ENCODE data around the gene DMRTB1.

Gene DMRTB1

DNA sequence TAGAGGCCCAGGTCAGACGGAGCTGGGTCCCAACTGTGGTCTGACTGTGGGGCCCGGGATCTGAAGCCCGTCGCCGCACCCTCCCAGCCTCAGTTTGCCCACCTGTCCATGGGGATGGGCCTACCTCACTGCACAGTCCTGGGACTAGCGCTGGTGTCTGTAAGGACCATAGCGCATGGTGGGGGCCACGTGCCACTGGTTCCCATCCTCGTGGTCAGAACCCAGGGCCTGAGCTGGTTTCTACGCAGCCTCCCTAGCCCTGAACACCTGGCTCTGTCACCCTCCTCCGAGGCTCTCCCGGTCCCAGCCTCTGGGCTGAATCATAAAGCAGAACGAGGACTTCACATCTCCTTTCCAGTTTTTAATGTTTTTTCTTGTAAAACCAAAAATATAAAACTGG lies 46.7 kb downstream of the DMRTB1 start:
- TF ChIP-seq, protein P1, sequence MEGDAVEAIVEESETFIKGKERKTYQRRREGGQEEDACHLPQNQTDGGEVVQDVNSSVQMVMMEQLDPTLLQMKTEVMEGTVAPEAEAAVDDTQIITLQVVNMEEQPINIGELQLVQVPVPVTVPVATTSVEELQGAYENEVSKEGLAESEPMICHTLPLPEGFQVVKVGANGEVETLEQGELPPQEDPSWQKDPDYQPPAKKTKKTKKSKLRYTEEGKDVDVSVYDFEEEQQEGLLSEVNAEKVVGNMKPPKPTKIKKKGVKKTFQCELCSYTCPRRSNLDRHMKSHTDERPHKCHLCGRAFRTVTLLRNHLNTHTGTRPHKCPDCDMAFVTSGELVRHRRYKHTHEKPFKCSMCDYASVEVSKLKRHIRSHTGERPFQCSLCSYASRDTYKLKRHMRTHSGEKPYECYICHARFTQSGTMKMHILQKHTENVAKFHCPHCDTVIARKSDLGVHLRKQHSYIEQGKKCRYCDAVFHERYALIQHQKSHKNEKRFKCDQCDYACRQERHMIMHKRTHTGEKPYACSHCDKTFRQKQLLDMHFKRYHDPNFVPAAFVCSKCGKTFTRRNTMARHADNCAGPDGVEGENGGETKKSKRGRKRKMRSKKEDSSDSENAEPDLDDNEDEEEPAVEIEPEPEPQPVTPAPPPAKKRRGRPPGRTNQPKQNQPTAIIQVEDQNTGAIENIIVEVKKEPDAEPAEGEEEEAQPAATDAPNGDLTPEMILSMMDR (conservative IDR thresholded peaks at IDR 0.05; ENCODE audit: low read length) = no peak
- no peak overlapping the region for H3K4me3 ChIP-seq (ENCODE audit: low read length)
- DNase-seq (ENCODE audit: low read depth) = no peak

DNA sequence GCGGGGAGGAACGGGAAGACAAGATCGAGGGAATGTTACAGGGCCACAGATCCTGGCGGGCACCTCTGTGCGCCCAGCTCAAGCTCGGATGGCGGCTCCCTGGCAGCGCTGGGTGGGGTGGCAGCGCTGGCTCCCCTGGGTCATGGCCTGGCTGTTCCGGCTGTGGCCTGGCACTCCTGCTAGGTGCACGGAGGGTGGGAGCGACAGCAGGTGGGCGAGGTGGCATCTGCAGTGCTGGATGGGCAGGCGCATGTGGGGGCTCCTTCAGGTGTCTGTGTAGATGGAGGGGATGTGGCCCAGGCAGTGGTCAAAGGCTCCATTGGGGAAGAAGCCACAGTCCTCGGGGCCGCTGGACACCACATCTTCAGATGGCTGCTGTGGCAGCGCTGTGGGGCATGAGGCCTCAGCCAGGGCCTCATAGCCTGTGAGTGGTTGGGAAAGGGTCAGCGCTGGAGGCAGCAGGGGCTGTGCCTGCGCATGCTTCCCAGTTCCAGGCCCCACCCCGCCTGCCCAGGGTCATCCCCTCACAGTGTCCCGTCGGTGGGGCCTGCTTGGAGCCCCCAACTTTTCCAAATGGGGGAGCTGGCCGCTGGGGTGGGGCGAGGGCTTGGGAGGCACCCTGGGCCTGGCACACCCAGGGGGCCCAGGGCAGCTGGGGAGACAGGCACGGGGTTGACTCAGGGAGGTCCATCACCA lies 47.3 kb downstream of the DMRTB1 start:
- no peak overlapping the region for H3K4me3 ChIP-seq (ENCODE audit: low read length)
- no peak for DNase-seq (ENCODE audit: low read depth)
- TF ChIP-seq, protein P1 (conservative IDR thresholded peaks at IDR 0.05; ENCODE audit: low read length) = no peak

DNA sequence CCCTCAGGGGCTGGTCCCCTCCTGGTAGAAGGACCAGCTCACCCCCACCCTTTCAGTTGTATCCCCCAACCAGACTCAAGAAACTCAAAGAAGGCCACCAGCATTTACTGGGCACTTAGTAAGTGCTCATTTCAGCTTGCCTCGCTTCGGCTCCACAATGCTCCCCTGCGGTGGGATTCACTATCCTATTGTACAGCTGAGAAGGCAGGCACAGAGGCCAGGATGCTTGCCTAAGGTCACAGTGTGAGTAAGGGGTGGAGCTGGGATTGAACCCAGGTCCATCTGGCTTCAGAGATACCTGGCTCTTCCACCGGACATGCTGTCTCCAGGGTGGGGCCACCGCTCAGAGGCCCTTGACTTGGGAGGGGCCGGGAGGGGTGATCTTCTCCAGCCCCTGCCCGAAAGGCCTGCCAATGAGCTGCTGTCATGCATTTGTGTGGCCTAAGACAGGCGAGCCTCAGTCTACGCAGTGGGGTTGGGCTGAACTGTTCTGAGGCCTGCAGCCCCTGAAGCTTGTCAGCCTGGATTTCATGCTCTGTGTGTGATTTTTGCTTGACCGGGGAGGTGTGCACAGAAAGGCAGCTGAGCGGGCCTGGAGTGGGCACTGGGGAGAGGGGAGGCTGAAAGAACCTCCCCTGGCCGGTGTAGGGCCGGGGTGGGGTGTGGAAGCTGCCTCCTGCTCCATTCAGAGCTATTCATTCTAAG lies 48.1 kb downstream of the DMRTB1 start:
- no peak for DNase-seq (ENCODE audit: low read depth)
- H3K4me3 ChIP-seq (ENCODE audit: low read length) = no peak overlapping the region
- TF ChIP-seq, protein P1 (conservative IDR thresholded peaks at IDR 0.05; ENCODE audit: low read length) = no peak

DNA sequence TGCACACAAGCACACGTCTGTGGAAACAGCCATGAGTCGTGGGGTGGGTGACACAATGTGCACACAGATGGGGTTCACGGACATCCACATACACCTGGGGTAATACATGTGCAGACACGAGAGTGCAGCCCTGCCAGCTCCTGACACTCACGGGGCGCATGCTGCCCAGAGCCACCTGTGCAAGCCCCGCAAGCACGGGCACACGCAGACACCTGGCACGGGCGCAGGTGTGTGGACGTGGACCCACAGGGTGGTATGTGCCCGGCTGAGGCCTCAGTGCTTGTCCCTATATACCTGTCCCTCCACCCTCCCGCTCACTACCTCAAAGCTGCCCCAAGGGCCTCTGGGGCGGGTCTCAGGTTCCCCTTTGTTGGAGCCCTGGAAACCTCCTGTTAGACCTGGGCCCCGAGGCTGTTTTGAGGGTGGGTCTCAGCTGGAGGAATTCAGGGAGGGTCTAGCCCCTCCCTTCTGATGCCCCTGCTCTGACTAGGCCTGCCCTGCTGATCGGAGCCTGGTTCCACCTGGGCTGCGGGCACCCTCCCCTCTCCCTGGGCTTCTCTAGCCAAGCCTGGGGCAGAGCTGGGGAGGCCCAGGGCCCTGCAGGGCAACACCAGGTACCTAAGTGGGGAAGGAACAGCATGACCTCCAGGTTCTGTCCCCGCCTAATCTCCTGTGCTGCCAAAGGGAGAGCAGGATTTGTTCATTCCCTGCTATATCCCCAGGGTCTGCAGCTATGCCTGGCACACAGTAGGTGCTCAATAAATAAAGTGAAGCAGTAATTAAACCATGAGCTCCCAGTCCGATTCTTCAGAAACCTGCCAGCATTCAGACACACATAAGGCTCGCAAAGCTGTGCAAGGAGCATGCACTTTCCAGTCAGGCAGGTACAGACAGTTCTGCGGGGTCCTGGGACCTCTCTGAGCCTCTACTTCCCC lies 49.1 kb downstream of the DMRTB1 start:
- H3K4me3 ChIP-seq (ENCODE audit: low read length) = no peak overlapping the region
- TF ChIP-seq, protein P1 (conservative IDR thresholded peaks at IDR 0.05; ENCODE audit: low read length) = no peak
- DNase-seq (ENCODE audit: low read depth) = no peak

DNA sequence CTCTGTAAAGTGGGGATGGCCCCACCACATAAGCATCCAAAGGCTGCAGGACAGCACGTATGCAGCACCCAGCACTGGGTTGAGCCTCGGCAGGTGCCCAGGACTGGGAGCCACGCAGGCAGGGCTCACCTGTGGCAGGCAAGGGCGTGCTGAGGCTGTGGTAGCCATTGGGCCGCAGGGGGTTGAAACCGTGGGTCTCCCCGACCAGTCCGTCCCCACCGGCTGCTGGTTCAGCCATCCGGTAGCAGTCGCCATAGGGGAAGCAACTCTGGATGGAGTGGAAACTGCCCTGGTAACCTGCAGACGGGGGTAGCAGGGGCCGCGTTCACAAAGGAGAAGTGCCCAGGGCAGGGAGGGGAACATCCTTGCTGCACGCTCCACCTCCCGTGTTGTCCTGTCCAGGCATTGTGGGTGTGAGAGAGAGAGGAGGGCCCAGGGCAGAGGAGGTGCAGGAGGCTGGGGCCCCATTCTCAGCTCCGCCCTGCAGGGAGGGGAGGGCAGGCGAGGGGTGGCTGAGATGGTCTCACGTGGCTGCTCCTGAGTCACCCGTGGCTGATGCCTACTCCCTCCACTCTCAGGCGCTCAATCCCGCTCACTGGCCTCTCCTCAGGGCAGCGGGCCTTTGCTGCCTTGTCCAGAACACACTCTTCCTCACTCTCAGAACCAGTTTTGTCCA lies 49.9 kb downstream of the DMRTB1 start:
- no peak overlapping the region for H3K4me3 ChIP-seq (ENCODE audit: low read length)
- peak; percentile 25 for DNase-seq (ENCODE audit: low read depth)
- TF ChIP-seq, protein P1 (conservative IDR thresholded peaks at IDR 0.05; ENCODE audit: low read length) = no peak

DNA sequence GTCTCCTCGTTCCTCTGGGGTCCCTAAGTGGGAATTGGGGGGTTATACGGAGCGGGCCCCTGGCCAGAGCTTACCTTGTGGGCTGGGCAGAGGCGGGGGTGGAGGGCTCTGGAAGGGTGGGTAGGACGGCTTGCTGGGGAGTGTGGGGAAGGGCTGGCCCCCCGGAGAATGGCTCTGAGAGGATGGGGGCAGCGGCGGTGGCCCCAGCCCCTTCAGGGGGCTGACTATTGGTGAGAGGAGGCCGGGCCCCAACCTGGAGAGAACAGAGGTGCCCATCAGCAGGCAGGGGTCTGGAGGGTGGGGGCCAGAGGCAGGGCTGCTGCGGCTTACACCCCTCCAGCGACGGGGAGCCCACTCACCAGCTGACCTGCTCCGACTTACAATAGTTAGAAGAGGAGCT lies 50.6 kb downstream of the DMRTB1 start:
- TF ChIP-seq, protein P1 (conservative IDR thresholded peaks at IDR 0.05; ENCODE audit: low read length) = no peak
- no peak for DNase-seq (ENCODE audit: low read depth)
- no peak overlapping the region for H3K4me3 ChIP-seq (ENCODE audit: low read length)

Data from AG10803 (cell line).